GM13977 (cell line): Measurements from ENCODE around the gene KCNH6.

ENCODE experiments used
- DNase-seq: peaks from one replicate; pipeline ENCODE4 v3.0.0; 2012; ENCODE audit warnings: low spot score
- in situ Hi-C: fragments of 300-500 bp; cut with MboI; formaldehyde crosslinking; loops from one replicate; pipeline ENCODE4 v1.12.0; 2022; ENCODE audit warnings: low sequenced_read_pairs, low pct_unique_long_range_greater_than_20kb, mixed read lengths, inconsistent platforms; ENCODE audit not compliant: unreplicated experiment
- TF ChIP-seq, protein P1 (sequence below): IDR thresholded peaks from 2 replicates; pipeline ENCODE4 v1.5.1; 2012; ENCODE audit warnings: mild to moderate bottlenecking, control low read depth; ENCODE audit not compliant: insufficient read depth; ENCODE audit errors: extremely low read depth, missing control alignments

KCNH6 gene

DNA sequence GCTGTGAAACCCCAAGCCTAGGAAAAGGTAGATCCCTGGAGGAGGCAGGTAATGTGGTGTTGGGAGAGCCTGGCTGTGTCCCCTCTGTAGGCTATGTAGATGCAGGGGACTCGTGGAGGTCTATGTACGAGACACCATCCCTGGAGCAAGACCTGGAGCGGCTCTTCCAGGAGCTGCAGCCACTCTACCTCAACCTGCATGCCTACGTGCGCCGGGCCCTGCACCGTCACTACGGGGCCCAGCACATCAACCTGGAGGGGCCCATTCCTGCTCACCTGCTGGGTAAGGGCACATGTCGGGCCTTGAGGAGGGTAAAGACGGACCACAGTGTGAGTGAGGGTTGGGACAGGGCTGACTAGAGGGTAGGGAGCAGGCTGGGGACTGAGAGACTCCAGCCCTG is 34.3 kb upstream of the KCNH6 start:
- in situ Hi-C loops: loop anchor here (10.0 kb wide), 1 partner anchor 64 kb away; no protein-coding TSS in a partner anchor
- TF ChIP-seq, protein P1, sequence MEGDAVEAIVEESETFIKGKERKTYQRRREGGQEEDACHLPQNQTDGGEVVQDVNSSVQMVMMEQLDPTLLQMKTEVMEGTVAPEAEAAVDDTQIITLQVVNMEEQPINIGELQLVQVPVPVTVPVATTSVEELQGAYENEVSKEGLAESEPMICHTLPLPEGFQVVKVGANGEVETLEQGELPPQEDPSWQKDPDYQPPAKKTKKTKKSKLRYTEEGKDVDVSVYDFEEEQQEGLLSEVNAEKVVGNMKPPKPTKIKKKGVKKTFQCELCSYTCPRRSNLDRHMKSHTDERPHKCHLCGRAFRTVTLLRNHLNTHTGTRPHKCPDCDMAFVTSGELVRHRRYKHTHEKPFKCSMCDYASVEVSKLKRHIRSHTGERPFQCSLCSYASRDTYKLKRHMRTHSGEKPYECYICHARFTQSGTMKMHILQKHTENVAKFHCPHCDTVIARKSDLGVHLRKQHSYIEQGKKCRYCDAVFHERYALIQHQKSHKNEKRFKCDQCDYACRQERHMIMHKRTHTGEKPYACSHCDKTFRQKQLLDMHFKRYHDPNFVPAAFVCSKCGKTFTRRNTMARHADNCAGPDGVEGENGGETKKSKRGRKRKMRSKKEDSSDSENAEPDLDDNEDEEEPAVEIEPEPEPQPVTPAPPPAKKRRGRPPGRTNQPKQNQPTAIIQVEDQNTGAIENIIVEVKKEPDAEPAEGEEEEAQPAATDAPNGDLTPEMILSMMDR: no peak
- DNase-seq: no peak

DNA sequence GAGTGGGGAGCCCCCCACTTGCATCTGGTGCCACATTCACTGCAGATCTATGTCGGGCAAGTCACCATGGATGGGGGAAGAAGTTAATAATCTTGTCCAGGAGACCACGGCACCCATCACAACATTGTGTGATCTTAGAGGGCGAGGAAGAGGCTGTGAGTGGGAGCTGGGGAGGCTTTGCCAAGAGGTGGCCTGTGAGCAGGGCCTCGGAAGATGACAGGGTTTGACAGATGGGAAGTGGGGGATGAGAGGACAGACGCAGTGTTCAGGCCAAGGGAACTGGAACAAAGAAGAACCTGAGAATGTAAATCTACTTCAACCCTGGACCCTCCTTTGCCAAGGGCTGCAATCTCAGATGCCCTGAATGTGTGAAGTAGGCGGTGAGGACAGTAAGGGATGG is 33.9 kb upstream of the KCNH6 start:
- DNase-seq: no peak
- in situ Hi-C loops: loop anchor here (10.0 kb wide), 1 partner anchor 64 kb away; no protein-coding TSS in a partner anchor
- TF ChIP-seq, protein P1: no peak

GRCh38 chr17:63490329-63490728 is 32.8 kb upstream of the KCNH6 start:
- DNase-seq: no peak
- in situ Hi-C loops: no loop called here
- TF ChIP-seq, protein P1: no peak

- no peak for DNase-seq
- in situ Hi-C loops: no loop called here
- TF ChIP-seq, protein P1: no peak
These were observed 32.2 kb upstream of the KCNH6 start for GRCh38 chr17:63490858-63491400.

DNA sequence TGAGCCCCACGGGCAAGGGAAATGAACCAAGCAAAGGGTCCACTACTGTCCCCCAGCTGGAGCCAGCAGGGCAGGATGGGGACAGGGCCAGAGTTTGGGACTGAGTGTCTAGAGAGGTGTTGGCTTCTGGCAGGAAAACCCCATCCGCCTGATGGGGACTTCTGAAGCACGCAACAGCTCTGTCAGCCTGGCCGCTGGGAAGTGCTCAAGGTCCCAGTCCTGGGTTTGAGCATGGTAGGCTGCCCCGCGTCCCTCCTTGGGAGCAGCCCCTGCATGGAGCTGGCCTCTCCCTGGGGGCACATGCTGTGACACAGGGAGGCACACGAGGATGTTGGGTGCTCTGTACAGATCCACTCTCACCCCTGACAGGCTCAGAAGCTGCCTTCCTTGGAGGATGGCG is 31.7 kb upstream of the KCNH6 start:
- in situ Hi-C loops: no loop called here
- TF ChIP-seq, protein P1: no peak

GRCh38 chr17:63491977-63492618 is 31.1 kb upstream of the KCNH6 start:
- DNase-seq: no peak
- TF ChIP-seq, protein P1: no peak
- in situ Hi-C loops: no loop called here

More for the DNA sequence above, 31.7 kb upstream of the KCNH6 start:
- no peak for DNase-seq
